ENCODE data around the gene CCT8. TPM values are rescaled to one million over a fixed set of nuclear protein-coding genes. Genes with fewer than 3 reads are reported as not detected.
A peak's percentile ranks its signal among the peaks of the same experiment; 100 is the strongest.
"Not testable (repeated sequence)": the region's sequence is repeated elsewhere in the genome, so short reads cannot be mapped to it uniquely, and the experiment has no call there.

The CCT8 gene
- total RNA-seq, 2 experiments from 2014 or later = 482 to 515 TPM

DNA sequence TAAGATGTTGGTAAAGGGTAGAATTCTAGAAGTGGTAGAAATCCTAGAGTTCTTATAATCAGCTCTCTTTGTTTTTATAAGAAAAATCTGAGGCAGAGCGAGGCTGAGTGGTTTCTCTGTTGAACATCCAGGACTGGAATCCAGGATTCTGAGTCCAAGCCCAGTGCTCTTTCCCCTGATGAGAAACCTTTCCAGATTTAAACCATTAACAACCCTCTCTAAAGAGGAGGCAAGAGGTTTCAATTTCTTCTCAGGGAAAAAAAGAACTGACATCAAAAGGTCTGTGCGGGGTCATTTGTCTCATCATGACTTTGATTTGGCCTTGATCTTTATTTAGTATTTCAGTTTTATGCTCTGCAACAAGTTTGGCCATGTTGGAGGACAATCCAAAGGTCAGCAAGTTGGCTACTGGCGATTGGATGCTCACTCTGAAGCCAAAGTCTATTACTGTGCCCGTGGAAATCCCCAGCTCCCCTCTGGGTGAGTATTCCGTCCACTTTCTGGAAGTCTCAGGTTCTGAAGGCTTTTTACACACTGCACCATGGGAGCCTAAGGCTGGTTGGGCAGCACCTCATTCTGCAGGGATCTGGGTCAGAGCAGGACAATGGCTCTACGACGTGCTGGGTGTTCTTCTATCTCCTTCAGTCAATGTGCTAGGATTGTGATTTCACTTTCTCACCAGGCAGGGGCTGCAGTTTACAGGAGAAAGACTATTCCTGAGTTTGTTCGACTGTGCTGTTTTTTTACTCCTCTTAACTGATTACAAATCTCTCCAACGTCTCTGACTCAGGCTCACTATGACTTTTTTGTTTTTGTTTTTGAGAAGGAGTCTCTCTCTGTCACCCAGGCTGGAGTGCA, 18.9 kb upstream of the CCT8 start:
- no peak overlapping the region for H3K4me3 Mint-ChIP-seq
- H3K27ac Mint-ChIP-seq = no peak overlapping the region
- intact Hi-C loops (cut with micrococcal nuclease) = loop anchor here (5.0 kb wide), 1 partner anchor 70 kb away; no protein-coding TSS in a partner anchor
- DNase-seq = no peak
- H3K4me1 Mint-ChIP-seq (ENCODE audit: low read depth) = peaks cover 5% of the 10 kb centered on the region
- no peaks in the 10 kb centered on the region for H3K27me3 Mint-ChIP-seq (ENCODE audit: low read depth)
- CTCF ChIA-PET = interaction anchor here (0.6 to 2.2 kb wide), 5 partner anchors 205 to 483 kb away, joined by 3 to 9 read pairs (median 7); no protein-coding TSS in a partner anchor
- no peaks in the 10 kb centered on the region for H3K9me3 Mint-ChIP-seq
- peaks cover 3% of the 10 kb centered on the region for H3K36me3 Mint-ChIP-seq (ENCODE audit: low read depth)

- intact Hi-C loops (cut with micrococcal nuclease) = loop anchor here (2.0 to 5.0 kb wide), 2 partner anchors 71 to 142 kb away; no protein-coding TSS in a partner anchor
- H3K4me1 Mint-ChIP-seq (ENCODE audit: low read depth) = peaks cover 5% of the 10 kb centered on the region
- H3K36me3 Mint-ChIP-seq (ENCODE audit: low read depth) = peaks cover 5% of the 10 kb centered on the region
- no peaks in the 10 kb centered on the region for H3K27me3 Mint-ChIP-seq (ENCODE audit: low read depth)
- H3K27ac Mint-ChIP-seq = no peak overlapping the region
- no peak overlapping the region for H3K4me3 Mint-ChIP-seq
- CTCF ChIA-PET = interaction anchor here (0.7 to 2.3 kb wide), 8 partner anchors 12 to 285 kb away, joined by 3 to 13 read pairs (median 5); no protein-coding TSS in a partner anchor
- no peaks in the 10 kb centered on the region for H3K9me3 Mint-ChIP-seq
- no peak for DNase-seq
Measured at GRCh38 chr21:29091033-29091432, 17.6 kb upstream of the CCT8 start.

GRCh38 chr21:29085106-29085752, 11.8 kb upstream of the CCT8 start:
- CTCF ChIA-PET = interaction anchor here (0.6 to 3.4 kb wide), 3 partner anchors 31 to 291 kb away, joined by 3 to 22 read pairs (median 4); no protein-coding TSS in a partner anchor
- no peaks in the 10 kb centered on the region for H3K27me3 Mint-ChIP-seq (ENCODE audit: low read depth)
- no peak overlapping the region for H3K4me3 Mint-ChIP-seq
- intact Hi-C loops (cut with micrococcal nuclease) = no loop called here
- DNase-seq = no peak
- H3K4me1 Mint-ChIP-seq (ENCODE audit: low read depth) = peaks cover 20% of the 10 kb centered on the region
- no peak overlapping the region for H3K27ac Mint-ChIP-seq
- H3K36me3 Mint-ChIP-seq (ENCODE audit: low read depth) = peaks cover 2% of the 10 kb centered on the region
- no peaks in the 10 kb centered on the region for H3K9me3 Mint-ChIP-seq

DNA sequence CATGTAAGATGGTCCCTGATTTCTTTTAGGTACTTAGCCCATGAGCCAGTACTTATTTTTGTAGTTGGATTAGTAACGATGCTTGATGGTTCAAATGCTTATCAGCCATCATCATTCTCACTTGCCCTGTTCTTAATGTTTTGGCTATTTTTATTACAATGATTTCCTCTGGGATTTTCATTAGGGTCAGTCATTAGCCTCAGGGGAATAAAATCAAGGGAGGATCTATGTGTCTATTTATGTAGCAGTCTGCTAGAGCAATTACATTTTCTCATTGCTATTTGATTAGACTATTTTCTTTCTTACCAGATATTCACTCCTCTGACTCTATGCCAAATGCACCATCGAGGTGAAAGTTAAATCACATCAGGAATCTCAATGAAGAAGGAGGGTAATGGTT, 10.9 kb upstream of the CCT8 start:
- H3K27me3 Mint-ChIP-seq (ENCODE audit: low read depth) = no peaks in the 10 kb centered on the region
- no peak overlapping the region for H3K4me3 Mint-ChIP-seq
- DNase-seq = no peak
- peaks cover 26% of the 10 kb centered on the region for H3K4me1 Mint-ChIP-seq (ENCODE audit: low read depth)
- no peaks in the 10 kb centered on the region for H3K9me3 Mint-ChIP-seq
- intact Hi-C loops (cut with micrococcal nuclease) = no loop called here
- H3K27ac Mint-ChIP-seq = no peak overlapping the region
- peaks cover 7% of the 10 kb centered on the region for H3K36me3 Mint-ChIP-seq (ENCODE audit: low read depth)
- CTCF ChIA-PET = no interaction called here

DNA sequence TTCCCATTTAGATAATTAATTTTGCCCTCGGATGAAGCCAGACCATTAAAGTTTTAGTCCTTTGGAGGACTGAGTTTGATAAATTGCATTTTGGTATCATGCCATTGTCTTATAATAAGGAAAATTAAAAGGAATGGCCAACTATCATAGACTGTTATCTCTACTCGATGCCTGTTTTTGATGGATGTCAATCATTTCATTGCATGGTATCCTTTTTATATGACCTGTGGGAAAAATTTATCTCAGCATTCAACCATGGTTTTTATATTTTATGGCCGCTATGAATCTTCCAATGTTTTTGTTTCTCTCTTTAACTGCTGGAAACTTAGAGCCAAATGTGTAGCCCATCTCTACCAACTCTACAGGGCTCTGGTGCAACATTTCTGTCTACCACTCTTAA, 9.9 kb upstream of the CCT8 start:
- peaks cover 35% of the 10 kb centered on the region for H3K4me1 Mint-ChIP-seq (ENCODE audit: low read depth)
- no peak overlapping the region for H3K27ac Mint-ChIP-seq
- no peak overlapping the region for H3K4me3 Mint-ChIP-seq
- no peaks in the 10 kb centered on the region for H3K9me3 Mint-ChIP-seq
- intact Hi-C loops (cut with micrococcal nuclease) = no loop called here
- H3K27me3 Mint-ChIP-seq (ENCODE audit: low read depth) = no peaks in the 10 kb centered on the region
- DNase-seq = no peak
- CTCF ChIA-PET = no interaction called here
- H3K36me3 Mint-ChIP-seq (ENCODE audit: low read depth) = peaks cover 8% of the 10 kb centered on the region

DNA sequence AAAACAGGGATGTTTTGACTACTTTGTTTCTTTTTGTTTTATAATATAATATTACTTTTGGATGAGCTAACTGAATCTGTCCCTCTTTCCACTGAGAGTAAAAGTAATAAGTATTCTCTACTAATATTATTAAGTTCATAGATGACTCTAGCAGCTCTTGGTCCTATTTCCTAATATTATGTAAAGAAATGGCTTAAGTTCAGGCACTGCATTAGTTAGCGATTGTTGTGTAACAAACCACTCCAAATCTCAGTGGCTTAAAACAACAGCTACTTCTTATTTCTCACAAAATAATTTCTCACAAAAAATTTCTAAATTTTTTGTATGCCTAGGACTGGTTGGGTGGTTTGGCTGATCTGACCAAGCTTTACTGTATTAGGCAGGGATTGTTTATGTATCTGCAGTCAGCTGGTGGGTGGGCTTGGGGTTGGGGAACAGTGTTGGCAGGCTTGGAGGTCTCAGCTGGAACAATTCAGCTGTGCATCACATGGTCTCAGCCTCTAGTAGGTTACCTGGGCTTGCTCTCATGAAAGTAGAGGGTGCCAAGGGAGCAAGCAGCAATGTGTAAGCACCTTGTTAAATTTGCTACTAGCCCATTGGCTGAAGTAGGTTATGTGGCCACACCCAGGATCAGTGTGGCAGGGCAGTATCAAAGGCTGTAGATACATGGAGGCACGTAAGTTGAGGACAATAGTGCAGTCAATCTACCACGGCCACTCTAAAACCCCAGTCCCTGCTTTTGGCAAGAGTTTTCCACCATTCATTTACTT, 8.8 kb upstream of the CCT8 start:
- intact Hi-C loops (cut with micrococcal nuclease) = no loop called here
- Mint-ChIP-seq H3K27me3 (ENCODE audit: low read depth) (no peaks in the 10 kb centered on the region), H3K4me1 (ENCODE audit: low read depth) (peaks cover 35% of the 10 kb centered on the region), H3K27ac (no peak overlapping the region), H3K4me3 (no peak overlapping the region), H3K36me3 (ENCODE audit: low read depth) (peaks cover 8% of the 10 kb centered on the region), H3K9me3 (no peaks in the 10 kb centered on the region)
- CTCF ChIA-PET = interaction anchor here (0.6 to 3.6 kb wide), 2 partner anchors 289 to 370 kb away, joined by 4 to 15 read pairs; no protein-coding TSS in a partner anchor
- no peak for DNase-seq

DNA sequence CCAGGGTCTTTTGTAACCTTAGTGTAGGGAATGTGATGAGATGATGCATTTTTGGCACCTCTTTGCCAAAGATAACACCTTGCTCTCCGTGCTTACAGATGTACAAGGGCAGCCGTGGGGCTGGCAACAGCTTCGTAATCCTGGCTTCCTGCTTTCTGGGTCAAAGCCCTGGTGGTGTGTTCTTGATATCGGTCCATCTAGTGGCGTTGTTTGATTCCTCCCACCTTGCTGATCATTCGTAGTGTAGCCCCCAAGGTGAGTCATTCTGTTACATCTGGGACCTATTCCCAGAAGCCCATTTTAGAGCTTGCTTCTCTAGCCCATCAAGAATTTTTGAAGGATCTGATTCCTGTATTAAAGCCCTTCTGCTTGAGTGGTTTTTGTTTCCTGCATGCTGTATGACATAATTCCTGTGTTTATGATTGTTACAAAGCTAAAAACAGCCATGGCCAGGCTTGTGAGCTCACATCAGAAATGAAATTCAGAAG, 7.0 kb upstream of the CCT8 start:
- peak; percentile 42 for DNase-seq
- Mint-ChIP-seq H3K9me3 (no peaks in the 10 kb centered on the region), H3K27me3 (ENCODE audit: low read depth) (no peaks in the 10 kb centered on the region), H3K27ac (peak overlapping the region; percentile 96), H3K4me3 (peak overlapping the region; percentile 56), H3K36me3 (ENCODE audit: low read depth) (peaks cover 5% of the 10 kb centered on the region), H3K4me1 (ENCODE audit: low read depth) (peaks cover 49% of the 10 kb centered on the region)
- CTCF ChIA-PET = interaction anchor here (1.2 to 3.6 kb wide), 4 partner anchors 10 to 290 kb away, joined by 4 to 15 read pairs (median 7); no protein-coding TSS in a partner anchor
- intact Hi-C loops (cut with micrococcal nuclease) = no loop called here

DNA sequence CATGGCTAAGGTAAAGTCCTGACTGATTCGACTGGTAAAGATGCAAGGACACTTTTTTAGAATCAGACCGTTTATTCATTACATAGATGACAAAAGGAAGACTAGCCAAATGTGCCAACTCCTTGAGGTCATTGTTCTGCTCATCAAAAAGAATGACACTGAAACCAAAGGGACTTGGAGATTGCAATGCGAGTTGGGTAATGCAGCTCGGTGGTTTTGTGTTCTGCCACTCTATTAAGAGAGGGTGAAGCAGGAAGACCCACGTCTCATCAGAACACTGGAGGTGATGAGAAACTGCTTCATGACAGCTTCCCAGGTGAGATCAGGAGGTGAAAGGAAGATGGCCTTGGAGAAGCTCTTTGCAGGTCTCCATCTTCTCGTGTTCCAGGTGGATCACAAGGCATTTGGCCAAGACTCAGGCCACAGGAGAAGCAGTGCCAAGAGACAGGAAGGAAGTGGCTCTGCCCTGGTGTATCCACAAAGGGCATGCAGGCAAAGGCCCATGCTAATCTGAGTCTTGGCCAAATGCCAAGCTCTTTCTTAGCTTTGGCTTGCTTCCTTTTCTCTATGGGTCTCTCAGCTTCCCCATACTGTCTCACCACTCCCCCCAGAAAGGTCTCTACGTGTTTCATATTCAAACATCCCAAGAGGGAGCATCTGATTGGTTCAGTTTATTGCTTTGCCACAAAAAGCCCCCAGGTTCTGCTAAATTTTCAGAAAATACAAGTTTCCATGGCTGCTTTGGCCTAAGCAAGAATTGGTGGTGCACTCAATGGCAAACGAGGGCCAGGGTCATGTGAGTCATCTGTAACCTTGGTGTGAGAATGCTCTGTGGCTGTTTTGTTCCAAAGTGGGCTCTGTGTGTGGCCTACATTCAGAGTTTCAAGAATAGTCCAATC, 5.7 kb upstream of the CCT8 start:
- Mint-ChIP-seq H3K27me3 (ENCODE audit: low read depth) (no peaks in the 10 kb centered on the region), H3K36me3 (ENCODE audit: low read depth) (peaks cover 5% of the 10 kb centered on the region), H3K4me1 (ENCODE audit: low read depth) (peaks cover 54% of the 10 kb centered on the region), H3K9me3 (no peaks in the 10 kb centered on the region), H3K27ac (peak overlapping the region; percentile 96), H3K4me3 (peak overlapping the region; percentile 81)
- CTCF ChIA-PET = interaction anchor here (1.2 to 3.6 kb wide), 5 partner anchors 8 to 294 kb away, joined by 3 to 15 read pairs (median 7); no protein-coding TSS in a partner anchor
- DNase-seq = peak; percentile 48
- intact Hi-C loops (cut with micrococcal nuclease) = loop anchor here (2.0 to 5.0 kb wide), 2 partner anchors 242 to 268 kb away; no protein-coding TSS in a partner anchor

DNA sequence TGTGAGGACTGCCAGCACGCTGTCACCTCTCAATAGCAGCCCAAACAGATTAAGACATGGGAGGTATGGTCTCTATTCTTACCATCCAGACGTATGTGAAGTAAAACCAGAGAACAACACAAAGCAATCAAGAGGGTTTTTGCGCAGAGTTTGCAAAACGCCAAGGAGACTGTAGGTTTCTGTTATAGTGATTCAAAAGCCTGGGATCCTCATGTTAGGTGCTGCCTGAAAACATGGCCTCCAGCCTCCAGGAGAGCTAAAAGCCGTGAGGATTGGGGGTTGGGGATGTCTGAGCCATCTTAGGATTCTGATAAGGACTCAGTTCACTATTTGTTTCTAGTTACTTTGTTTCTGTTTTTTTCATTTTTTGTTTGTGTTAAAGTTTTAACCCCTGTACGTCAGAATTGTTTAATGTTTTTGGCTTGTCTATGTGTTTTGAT, 4.2 kb upstream of the CCT8 start:
- H3K9me3 Mint-ChIP-seq = no peaks in the 10 kb centered on the region
- no peaks in the 10 kb centered on the region for H3K27me3 Mint-ChIP-seq (ENCODE audit: low read depth)
- intact Hi-C loops (cut with micrococcal nuclease) = loop anchor here (1.0 to 5.0 kb wide), 5 partner anchors 75 to 311 kb away; no protein-coding TSS in a partner anchor
- H3K36me3 Mint-ChIP-seq (ENCODE audit: low read depth) = peaks cover 13% of the 10 kb centered on the region
- H3K4me3 Mint-ChIP-seq = peak overlapping the region; percentile 81
- peak; percentile 67 for DNase-seq
- H3K27ac Mint-ChIP-seq = peak overlapping the region; percentile 96
- peaks cover 57% of the 10 kb centered on the region for H3K4me1 Mint-ChIP-seq (ENCODE audit: low read depth)
- CTCF ChIA-PET = interaction anchor here (0.6 to 2.6 kb wide), 4 partner anchors 10 to 221 kb away, joined by 3 to 7 read pairs (median 4); partner anchors contain the start of gene BACH1

DNA sequence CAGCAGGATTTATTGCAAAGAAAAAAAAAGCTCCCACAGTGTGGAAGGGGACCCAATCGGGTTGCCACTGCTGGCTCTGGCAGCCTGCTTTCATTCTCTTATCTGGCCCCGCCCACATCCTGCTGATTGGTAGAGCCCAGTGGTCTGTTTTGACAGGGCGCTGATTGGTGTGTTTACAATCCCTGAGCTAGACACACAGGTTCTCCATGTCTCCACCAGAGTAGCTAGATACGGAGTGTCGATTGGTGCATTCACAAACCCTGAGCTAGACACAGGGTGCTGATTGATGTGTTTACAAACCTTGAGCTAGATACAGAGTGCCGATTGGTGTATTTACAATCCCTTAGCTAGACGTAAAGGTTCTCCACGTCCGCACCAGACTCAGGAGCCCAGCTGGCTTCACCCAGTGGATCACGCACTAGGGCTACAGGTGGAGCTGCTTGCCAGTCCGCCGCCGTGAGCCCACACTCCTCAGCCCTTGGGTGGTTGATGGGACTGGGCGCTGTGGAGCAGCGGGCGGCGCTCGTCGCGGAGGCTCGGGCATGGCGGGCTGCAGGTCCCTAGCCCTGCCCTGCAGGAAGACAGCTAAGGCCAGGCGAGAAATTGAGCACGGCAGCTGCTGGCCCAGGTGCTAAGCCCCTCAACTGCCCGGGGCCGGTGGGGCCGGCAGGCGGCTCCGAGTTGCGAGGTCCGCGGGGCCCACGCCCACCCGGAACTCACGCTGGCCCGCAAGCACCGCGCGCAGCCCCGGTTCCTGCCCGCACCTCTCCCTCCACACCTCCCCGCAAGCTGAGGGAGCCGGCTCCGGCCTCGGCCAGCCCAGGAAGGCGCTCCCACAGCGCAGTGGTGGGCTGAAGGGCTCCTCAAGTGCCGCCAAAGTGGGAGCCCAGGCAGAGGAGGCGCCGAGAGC, 3.5 kb upstream of the CCT8 start:
- CTCF ChIA-PET = interaction anchor here (0.6 to 1.8 kb wide), 6 partner anchors 14 to 221 kb away, joined by 3 to 5 read pairs (median 3); partner anchors contain the start of gene BACH1
- H3K4me3 Mint-ChIP-seq = peak overlapping the region; percentile 81
- peaks cover 59% of the 10 kb centered on the region for H3K4me1 Mint-ChIP-seq (ENCODE audit: low read depth)
- DNase-seq = peak; percentile 94
- intact Hi-C loops (cut with micrococcal nuclease) = loop anchor here (1.0 to 5.0 kb wide), 5 partner anchors 75 to 310 kb away; no protein-coding TSS in a partner anchor
- peaks cover 19% of the 10 kb centered on the region for H3K36me3 Mint-ChIP-seq (ENCODE audit: low read depth)
- H3K27ac Mint-ChIP-seq = peak overlapping the region; percentile 96
- H3K27me3 Mint-ChIP-seq (ENCODE audit: low read depth); H3K9me3 Mint-ChIP-seq: not testable (repeated sequence)

Data from activated naive CD4-positive, alpha-beta T cell treated with anti-CD3 and anti-CD28 coated beads for 36 hours (primary cell).